Colonic mucosa (tissue), 4 donors: ENCODE results near the gene PTPRCAP. TPM values are rescaled to one million over a fixed set of nuclear protein-coding genes. Genes with fewer than 3 reads are reported as not detected.

ENCODE experiments used
- DNase-seq: peaks from one replicate; pipeline ENCODE4 v3.0.0-alpha.2; 2020
- H3K27ac ChIP-seq: fragments of 200-600 bp; one replicate; pipeline ENCODE4 v1.8.0; 2021
- H3K27me3 ChIP-seq: fragments of 200-600 bp; one replicate; pipeline ENCODE4 v1.8.0; 2021
- H3K36me3 ChIP-seq: fragments of 200-600 bp; one replicate; pipeline ENCODE4 v1.8.0; 2021
- H3K4me1 ChIP-seq: fragments of 200-600 bp; one replicate; pipeline ENCODE4 v1.8.0; 2021; ENCODE audit warnings: mild to moderate bottlenecking
- H3K4me3 ChIP-seq: fragments of 200-600 bp; one replicate; pipeline ENCODE4 v1.8.0; 2021
- H3K9ac ChIP-seq, 2 donors: one replicate each; pipeline ENCODE4 v1.7.0; 2013; ENCODE audit warnings: control low read depth in 2 of 2, low read depth in 2 of 2, low read length in 2 of 2
- H3K9me3 ChIP-seq: fragments of 200-600 bp; one replicate; pipeline ENCODE4 v1.8.0; 2021
- CTCF ChIP-seq: fragments of 200-600 bp; IDR thresholded peaks from one replicate; pipeline ENCODE4 v1.8.0; 2022; ENCODE audit warnings: antibody characterized with exemption, mild to moderate bottlenecking
- intact Hi-C: fragments of 100-400 bp; cut with DNase I; formaldehyde crosslinking; loops from one replicate; pipeline ENCODE4 v1.14.1; 2022
- total RNA-seq, 2 donors: library from RNA; stranded (reverse); fragmentation: NEBNext Ultra II Directional in 1 of 2; extraction: Animal tissue kit (Norgen Biotek cat#: 25700) in 1 of 2; gene quantifications; one replicate each; pipeline ENCODE4 v1.2.1, GENCODE V29; 2021
- donor health status: healthy.
- donor health status: DM: no; HTN: no; CAD: no.
- donor health status: DM: no; HTN: no; CAD: no.

The PTPRCAP gene
- total RNA-seq, 2 donors from 2014 or later = 5.5 to 9.6 TPM

- peak overlapping the region; percentile 3 to 60 for H3K9ac ChIP-seq
- no peaks in the 10 kb centered on the region for H3K27me3 ChIP-seq
- H3K27ac ChIP-seq = peak overlapping the region; percentile 18
- no peaks in the 10 kb centered on the region for H3K36me3 ChIP-seq
- TF ChIP-seq CTCF = no peak
- peaks cover 11% of the 10 kb centered on the region for H3K4me1 ChIP-seq
- H3K9me3 ChIP-seq = no peaks in the 10 kb centered on the region
- intact Hi-C loops = no loop called here
- no peak overlapping the region for H3K4me3 ChIP-seq
- peak; percentile 61 for DNase-seq
These were observed 2.1 kb upstream of the PTPRCAP start for GRCh38 chr11:67439321-67440228.

GRCh38 chr11:67438158-67438902 is 848 bp upstream of the PTPRCAP start:
- no peak for TF ChIP-seq CTCF
- peaks cover 1% of the 10 kb centered on the region for H3K36me3 ChIP-seq
- H3K4me1 ChIP-seq = peaks cover 11% of the 10 kb centered on the region
- intact Hi-C loops = no loop called here
- peak overlapping the region; percentile 34 to 56 for H3K9ac ChIP-seq
- no peaks in the 10 kb centered on the region for H3K9me3 ChIP-seq
- H3K4me3 ChIP-seq = peak overlapping the region; percentile 24
- peak overlapping the region; percentile 56 for H3K27ac ChIP-seq
- DNase-seq = no peak
- H3K27me3 ChIP-seq = no peaks in the 10 kb centered on the region

GRCh38 chr11:67437809-67438157 is 301 bp upstream of the PTPRCAP start:
- no peaks in the 10 kb centered on the region for H3K27me3 ChIP-seq
- peaks cover 11% of the 10 kb centered on the region for H3K4me1 ChIP-seq
- H3K27ac ChIP-seq = peak overlapping the region; percentile 56
- DNase-seq = no peak
- H3K9me3 ChIP-seq = no peaks in the 10 kb centered on the region
- H3K4me3 ChIP-seq = peak overlapping the region; percentile 24
- intact Hi-C loops = no loop called here
- H3K9ac ChIP-seq = peak overlapping the region; percentile 55 to 56
- TF ChIP-seq CTCF = no peak
- peaks cover 7% of the 10 kb centered on the region for H3K36me3 ChIP-seq

DNA sequence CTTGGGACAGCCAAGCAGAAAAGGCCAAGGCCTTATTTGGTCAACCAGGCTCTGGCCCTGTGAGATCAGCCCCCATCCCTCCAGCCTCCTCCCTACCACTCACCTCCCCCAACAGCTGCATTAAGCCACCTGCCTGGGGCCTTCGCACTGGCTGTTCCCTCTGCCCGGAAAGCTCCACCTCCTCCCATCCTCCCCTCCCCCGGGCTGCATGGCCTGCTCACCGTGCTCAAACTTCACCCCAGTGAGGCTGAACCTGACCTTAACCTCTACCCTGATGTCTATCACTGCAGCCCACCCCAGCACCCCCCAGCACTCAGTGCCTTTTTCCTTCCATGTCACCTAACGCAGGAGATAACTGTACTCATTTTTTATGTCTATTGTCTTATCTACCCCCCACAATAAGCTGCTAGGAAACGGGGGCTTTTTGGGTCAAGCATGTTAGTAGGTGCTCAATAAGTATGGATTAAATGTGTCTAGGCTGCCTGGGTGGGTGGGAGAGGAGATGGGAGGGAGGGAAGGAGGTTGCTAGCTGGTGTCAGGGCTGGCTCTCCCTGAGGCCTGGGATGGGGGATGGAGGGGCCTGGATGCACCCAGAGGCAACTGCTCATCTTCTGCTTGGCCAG is 912 bp downstream of the PTPRCAP start:
- Histone ChIP-seq H3K4me1 (no peaks in the 10 kb centered on the region), H3K9me3 (no peaks in the 10 kb centered on the region), H3K27me3 (no peaks in the 10 kb centered on the region), H3K36me3 (peaks cover 12% of the 10 kb centered on the region), H3K9ac (peak overlapping the region; percentile 26 to 50), H3K27ac (peak overlapping the region; percentile 56), H3K4me3 (peak overlapping the region; percentile 24)
- no peak for TF ChIP-seq CTCF
- intact Hi-C loops = no loop called here
- DNase-seq = no peak

- intact Hi-C loops = no loop called here
- Histone ChIP-seq H3K27ac (no peak overlapping the region), H3K4me1 (no peaks in the 10 kb centered on the region), H3K4me3 (peak overlapping the region; percentile 13), H3K9ac (peak overlapping the region; percentile 26 to 35), H3K9me3 (no peaks in the 10 kb centered on the region), H3K36me3 (peaks cover 12% of the 10 kb centered on the region), H3K27me3 (no peaks in the 10 kb centered on the region)
- no peak for DNase-seq
- TF ChIP-seq CTCF = no peak
These were observed 1.6 kb downstream of the PTPRCAP start for GRCh38 chr11:67435727-67436458.
